Mammary epithelial cell (primary cell): ENCODE measurements around the gene EVI5L.

Source experiments
- EZH2 ChIP-seq: IDR thresholded peaks from 2 replicates; pipeline ENCODE4 v1.6.1; 2012; ENCODE audit warnings: low read length, inconsistent platforms, borderline replicate concordance
- TF ChIP-seq, protein P1 (sequence below), 2 donors: IDR thresholded peaks in 1 of 2; conservative IDR thresholded peaks in 1 of 2; 2 replicates each; pipeline ENCODE4 v1.5.1; 2011 to 2012; ENCODE audit warnings: inconsistent platforms in 2 of 2, low read length in 2 of 2, mild to moderate bottlenecking in 2 of 2, control low read depth in 1 of 2, low read depth in 1 of 2; ENCODE audit not compliant: insufficient read depth in 1 of 2; ENCODE audit errors: extremely low read depth in 1 of 2

DNA sequence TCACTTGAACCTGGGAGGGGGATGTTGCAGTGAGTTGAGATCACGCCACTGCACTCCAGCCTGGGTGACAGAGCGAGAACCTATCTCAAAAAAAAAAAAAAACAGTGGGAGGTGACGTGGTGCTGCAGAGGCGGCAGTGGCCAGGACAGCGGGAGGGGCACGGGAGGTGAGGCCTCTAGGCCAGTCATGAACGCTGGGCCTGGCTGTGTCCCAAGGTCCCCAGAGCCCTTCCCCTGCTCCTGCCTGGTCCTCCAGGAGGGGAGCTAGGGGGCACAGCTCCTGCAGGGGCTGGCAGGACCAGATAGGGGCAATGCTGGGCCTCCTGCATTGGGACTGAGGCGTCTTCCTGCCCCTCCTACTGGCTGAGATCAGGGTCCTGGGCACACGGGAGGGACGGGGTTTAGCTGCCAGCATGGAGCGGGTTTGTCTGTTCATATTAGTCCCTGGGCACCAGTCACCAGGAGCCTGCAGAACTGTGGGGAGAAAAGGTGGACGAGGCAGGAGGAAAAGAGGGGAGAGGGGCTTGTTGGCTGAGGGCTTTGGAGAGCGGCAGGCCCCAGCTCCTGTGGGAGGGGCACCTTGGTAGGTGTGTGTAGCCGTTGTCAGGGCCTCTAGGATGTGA lies 78.2 kb downstream of the EVI5L start:
- TF ChIP-seq, protein P1, sequence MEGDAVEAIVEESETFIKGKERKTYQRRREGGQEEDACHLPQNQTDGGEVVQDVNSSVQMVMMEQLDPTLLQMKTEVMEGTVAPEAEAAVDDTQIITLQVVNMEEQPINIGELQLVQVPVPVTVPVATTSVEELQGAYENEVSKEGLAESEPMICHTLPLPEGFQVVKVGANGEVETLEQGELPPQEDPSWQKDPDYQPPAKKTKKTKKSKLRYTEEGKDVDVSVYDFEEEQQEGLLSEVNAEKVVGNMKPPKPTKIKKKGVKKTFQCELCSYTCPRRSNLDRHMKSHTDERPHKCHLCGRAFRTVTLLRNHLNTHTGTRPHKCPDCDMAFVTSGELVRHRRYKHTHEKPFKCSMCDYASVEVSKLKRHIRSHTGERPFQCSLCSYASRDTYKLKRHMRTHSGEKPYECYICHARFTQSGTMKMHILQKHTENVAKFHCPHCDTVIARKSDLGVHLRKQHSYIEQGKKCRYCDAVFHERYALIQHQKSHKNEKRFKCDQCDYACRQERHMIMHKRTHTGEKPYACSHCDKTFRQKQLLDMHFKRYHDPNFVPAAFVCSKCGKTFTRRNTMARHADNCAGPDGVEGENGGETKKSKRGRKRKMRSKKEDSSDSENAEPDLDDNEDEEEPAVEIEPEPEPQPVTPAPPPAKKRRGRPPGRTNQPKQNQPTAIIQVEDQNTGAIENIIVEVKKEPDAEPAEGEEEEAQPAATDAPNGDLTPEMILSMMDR (conservative IDR thresholded peaks at IDR 0.05 in 1 of 2, IDR thresholded peaks at IDR 0.05 in 1 of 2; ENCODE audit: extremely low read depth in 1 of 2, insufficient read depth in 1 of 2, low read depth in 1 of 2, low read length in 2 of 2), result no peak
- no peak for TF ChIP-seq EZH2
